Measurements from ENCODE around the gene CCDC83.
"Not testable (repeated sequence)": the region's sequence is repeated elsewhere in the genome, so short reads cannot be mapped to it uniquely, and the experiment has no call there.

CCDC83 gene

GRCh38 chr11:85945788-85946187, 90.6 kb downstream of the CCDC83 start:
- no peak for DNase-seq

GRCh38 chr11:85946221-85946620, 91.0 kb downstream of the CCDC83 start:
- DNase-seq: no peak

- no peak for DNase-seq
These were observed 92.5 kb downstream of the CCDC83 start for GRCh38 chr11:85947431-85948272.

GRCh38 chr11:85948884-85949283, 93.7 kb downstream of the CCDC83 start:
- DNase-seq: no peak

GRCh38 chr11:85949798-85950197, 94.6 kb downstream of the CCDC83 start:
- DNase-seq: no peak

- DNase-seq: no peak
These were observed 95.3 kb downstream of the CCDC83 start for GRCh38 chr11:85950317-85951048.

- DNase-seq: no peak
These were observed 95.8 kb downstream of the CCDC83 start for GRCh38 chr11:85951049-85951405.

- DNase-seq: no peak
These were observed 96.4 kb downstream of the CCDC83 start for GRCh38 chr11:85951428-85952107.

GRCh38 chr11:85952108-85952485, 96.9 kb downstream of the CCDC83 start:
- not testable (repeated sequence) for DNase-seq

- no peak for DNase-seq
These were observed 98.4 kb downstream of the CCDC83 start for GRCh38 chr11:85953491-85954143.

- no peak for DNase-seq
These were observed 100.3 kb downstream of the CCDC83 start for GRCh38 chr11:85955531-85955930.

- no peak for DNase-seq
These were observed 105.5 kb downstream of the CCDC83 start for GRCh38 chr11:85960678-85961077.

- DNase-seq: no peak
These were observed 105.9 kb downstream of the CCDC83 start for GRCh38 chr11:85961130-85961529.

GRCh38 chr11:85961930-85962363, 106.8 kb downstream of the CCDC83 start:
- peak; percentile 72 for DNase-seq

- no peak for DNase-seq
These were observed 110.0 kb downstream of the CCDC83 start for GRCh38 chr11:85965202-85965601.

GRCh38 chr11:85967457-85967856, 112.3 kb downstream of the CCDC83 start:
- DNase-seq: no peak

Data from NCI-H1436 (cell line).